IMR-90 (cell line): ENCODE measurements around the gene NFIA. TPM values are rescaled to one million over a fixed set of nuclear protein-coding genes. Genes with fewer than 3 reads are reported as not detected.

Experiments
- ATAC-seq: fragments of 200-7000 bp; cut with Tn5 transposase; 2 replicates; pipeline ENCODE4 v1.9.1; 2020; ENCODE audit warnings: low read depth, mild to moderate bottlenecking, moderate library complexity
- BruUV-seq: library from RNA; stranded (reverse); fragments of 400-500 nt; replicated peaks from 2 replicates; lab custom pipeline; 2021; lab: Mats Ljungman, UMichigan
- CTCF ChIA-PET: fragments of 300-600 bp; formaldehyde crosslinking; extraction: SDS; loops from one replicate; lab custom pipeline; 2021; ENCODE audit warnings: antibody characterized with exemption; lab: Yijun Ruan, JAX
- POLR2A ChIA-PET: fragments of 300-600 bp; sonication (Branson Sonifier 250); formaldehyde crosslinking; loops from one replicate; lab custom pipeline; 2022; ENCODE audit warnings: antibody characterized with exemption; ENCODE audit not compliant: unreplicated experiment; lab: Charles Lee
- DNase-seq: peaks from one replicate; pipeline ENCODE4 v3.0.0; 2013
- H2AFZ ChIP-seq: replicated peaks from 2 replicates; pipeline ENCODE3; 2013; ENCODE audit warnings: low read length, mild to moderate bottlenecking; ENCODE audit not compliant: poor library complexity
- H2AK5ac ChIP-seq: 2 replicates; pipeline ENCODE4 v1.6.1; 2013; ENCODE audit warnings: low read depth, low read length, inconsistent platforms
- H2AK9ac ChIP-seq: replicated peaks from 2 replicates; pipeline ENCODE3; 2013; ENCODE audit warnings: mild to moderate bottlenecking, low read depth, low read length, moderate library complexity; ENCODE audit not compliant: poor library complexity
- H2BK120ac ChIP-seq: 2 replicates; pipeline ENCODE4 v1.6.1; 2013; ENCODE audit warnings: low read depth, low read length, inconsistent platforms
- H2BK15ac ChIP-seq: 3 replicates; pipeline ENCODE4 v1.6.1; 2013; ENCODE audit warnings: low read depth, low read length, inconsistent platforms
- H2BK20ac ChIP-seq: 2 replicates; pipeline ENCODE4 v1.6.1; 2013; ENCODE audit warnings: low read depth, mild to moderate bottlenecking, inconsistent platforms, low read length, moderate library complexity
- H2BK5ac ChIP-seq: 2 replicates; pipeline ENCODE4 v1.6.1; 2013; ENCODE audit warnings: mild to moderate bottlenecking, low read depth, low read length, inconsistent platforms; ENCODE audit not compliant: poor library complexity, severe bottlenecking
- H3K14ac ChIP-seq: replicated peaks from 2 replicates; pipeline ENCODE4 v1.6.1; 2013; ENCODE audit warnings: low read depth, low read length, inconsistent platforms
- H3K18ac ChIP-seq: 2 replicates; pipeline ENCODE4 v1.6.1; 2013; ENCODE audit warnings: low read depth, low read length, control low read depth
- H3K23ac ChIP-seq: 2 replicates; pipeline ENCODE4 v1.6.1; 2013; ENCODE audit warnings: low read depth, low read length, inconsistent platforms
- H3K27ac ChIP-seq: 2 replicates; pipeline ENCODE4 v1.5.1; 2013; ENCODE audit warnings: mild to moderate bottlenecking, control low read depth, low read length; ENCODE audit not compliant: insufficient read depth
- H3K27me3 ChIP-seq: 2 replicates; pipeline ENCODE4 v1.6.1; 2013; ENCODE audit warnings: low read length; ENCODE audit not compliant: control insufficient read depth, insufficient read depth
- H3K36me3 ChIP-seq: 2 replicates; pipeline ENCODE4 v1.6.1; 2013; ENCODE audit warnings: low read length, mixed read lengths; ENCODE audit not compliant: control insufficient read depth, insufficient read depth
- H3K4ac ChIP-seq: 2 replicates; pipeline ENCODE4 v1.6.1; 2013; ENCODE audit warnings: low read depth, low read length, inconsistent platforms
- H3K4me1 ChIP-seq: 2 replicates; pipeline ENCODE4 v1.6.1; 2013; ENCODE audit warnings: low read length, mixed read lengths; ENCODE audit not compliant: control insufficient read depth, insufficient read depth
- H3K4me2 ChIP-seq: 2 replicates; pipeline ENCODE4 v1.6.1; 2013; ENCODE audit warnings: low read depth, mild to moderate bottlenecking, control low read depth, low read length, moderate library complexity
- H3K4me3 ChIP-seq: 2 replicates; pipeline ENCODE4 v1.5.1; 2013; ENCODE audit warnings: low read depth, mild to moderate bottlenecking, control low read depth, low read length, moderate library complexity; ENCODE audit not compliant: insufficient read depth
- H3K56ac ChIP-seq: 2 replicates; pipeline ENCODE4 v1.6.1; 2013; ENCODE audit warnings: low read length, inconsistent platforms; ENCODE audit not compliant: insufficient read depth; ENCODE audit errors: extremely low read depth
- H3K79me1 ChIP-seq, 2 experiments: 2 replicates each; pipeline ENCODE4 v1.6.1; 2013; ENCODE audit warnings: low read length in 2 of 2, inconsistent platforms in 1 of 2, low read depth in 1 of 2
- H3K9ac ChIP-seq: 2 replicates; pipeline ENCODE4 v1.6.1; 2013; ENCODE audit warnings: low read depth, low read length, control low read depth
- H3K9me1 ChIP-seq: 2 replicates; pipeline ENCODE4 v1.6.1; 2013; ENCODE audit warnings: low read length, inconsistent platforms; ENCODE audit not compliant: insufficient read depth
- H3K9me3 ChIP-seq: 2 replicates; pipeline ENCODE4 v1.6.1; 2013; ENCODE audit warnings: low read length; ENCODE audit not compliant: control insufficient read depth, insufficient read depth
- H4K20me1 ChIP-seq: 2 replicates; pipeline ENCODE4 v1.6.1; 2013; ENCODE audit warnings: low read length, inconsistent platforms; ENCODE audit not compliant: insufficient read depth
- H4K5ac ChIP-seq: 2 replicates; pipeline ENCODE4 v1.6.1; 2013; ENCODE audit warnings: mild to moderate bottlenecking, low read depth, low read length, control low read depth
- H4K8ac ChIP-seq, 2 experiments: 2 replicates each; pipeline ENCODE4 v1.6.1; 2013; ENCODE audit warnings: low read depth in 2 of 2, low read length in 2 of 2, control low read depth in 1 of 2, inconsistent platforms in 1 of 2
- H4K91ac ChIP-seq: 2 replicates; pipeline ENCODE4 v1.6.1; 2013; ENCODE audit warnings: low read depth, low read length, inconsistent platforms; ENCODE audit not compliant: insufficient read depth
- BHLHE40 ChIP-seq: fragments of 150-350 bp; IDR thresholded peaks from 2 replicates; pipeline ENCODE4 v1.6.1; 2016; ENCODE audit warnings: mild to moderate bottlenecking, low read depth, low read length
- CEBPB ChIP-seq: IDR thresholded peaks from 2 replicates; pipeline ENCODE4 v1.6.1; 2012; ENCODE audit warnings: low read depth, low read length, improper control_type of control experiment
- CHD1 ChIP-seq: IDR thresholded peaks from 2 replicates; pipeline ENCODE4 v1.6.1; 2012; ENCODE audit warnings: low read depth, low read length, improper control_type of control experiment
- CTCF ChIP-seq: conservative IDR thresholded peaks from 2 replicates; pipeline ENCODE4 v1.5.1; 2012; ENCODE audit warnings: mild to moderate bottlenecking, low read depth, low read length, improper control_type of control experiment
- MAFK ChIP-seq: IDR thresholded peaks from 2 replicates; pipeline ENCODE4 v1.6.1; 2012; ENCODE audit warnings: low read depth, low read length, improper control_type of control experiment
- MXI1 ChIP-seq: IDR thresholded peaks from 2 replicates; pipeline ENCODE4 v1.6.1; 2012; ENCODE audit warnings: low read depth, mild to moderate bottlenecking, low read length, moderate library complexity, borderline replicate concordance
- NFE2L2 ChIP-seq: fragments of 150-350 bp; IDR thresholded peaks from 2 replicates; pipeline ENCODE4 v1.6.1; 2016; ENCODE audit warnings: low read depth, mild to moderate bottlenecking, low read length
- POLR2A ChIP-seq: IDR thresholded peaks from 2 replicates; pipeline ENCODE4 v1.6.1; 2012; ENCODE audit warnings: mild to moderate bottlenecking, low read depth, low read length
- RAD21 ChIP-seq: IDR thresholded peaks from 2 replicates; pipeline ENCODE4 v1.6.1; 2012; ENCODE audit warnings: low read length, improper control_type of control experiment
- RCOR1 ChIP-seq: IDR thresholded peaks from 2 replicates; pipeline ENCODE4 v1.6.1; 2012; ENCODE audit warnings: mild to moderate bottlenecking, low read length, improper control_type of control experiment; ENCODE audit not compliant: insufficient replicate concordance
- RFX5 ChIP-seq: IDR thresholded peaks from 2 replicates; pipeline ENCODE4 v1.8.0; 2012; ENCODE audit warnings: low read depth, mild to moderate bottlenecking, low read length, moderate library complexity
- SMC3 ChIP-seq: fragments of 150-350 bp; IDR thresholded peaks from 2 replicates; pipeline ENCODE4 v1.6.1; 2016; ENCODE audit warnings: low read depth, mild to moderate bottlenecking, antibody characterized with exemption, low read length, moderate library complexity
- USF2 ChIP-seq: fragments of 150-350 bp; IDR thresholded peaks from 2 replicates; pipeline ENCODE4 v1.6.1; 2017; ENCODE audit warnings: mild to moderate bottlenecking, antibody characterized with exemption, low read length, low read depth
- WGBS, 2 experiments: methylation state at CpG; one replicate each; pipeline versions ENCODE4 v1.1.5 to v1.1.7; 2013; ENCODE audit warnings: missing lambda C conversion rate in 2 of 2; ENCODE audit not compliant: insufficient read length in 1 of 2; ENCODE audit errors: extremely low coverage in 2 of 2; 5-methylcytosine and 5-hydroxymethylcytosine counted together
- dilution Hi-C: fragments of 300-500 bp; cut with HindIII; formaldehyde crosslinking; loops from one replicate; pipeline ENCODE4 v1.14.3; 2018; ENCODE audit warnings: low sequenced_read_pairs; ENCODE audit not compliant: unreplicated experiment
- in situ Hi-C: fragments of 300-500 bp; cut with MboI; formaldehyde crosslinking; loops from 3 replicates; pipeline ENCODE4 v1.14.3; 2019; ENCODE audit warnings: low sequenced_read_pairs, inconsistent platforms, mixed read lengths
- intact Hi-C: fragments of 100-400 bp; cut with micrococcal nuclease; formaldehyde crosslinking; loops from 2 replicates; pipeline ENCODE4 v1.10.0; 2022
- polyA plus RNA-seq, 3 experiments: library from polyadenylated mRNA; depleted of rRNA; stranded (reverse); fragments of >200 nt; gene quantifications; 2 replicates each; pipeline ENCODE4 v1.2.3, GENCODE V29; 2012; ENCODE audit warnings: low replicate concordance in 1 of 3
- total RNA-seq: library from RNA; depleted of rRNA; stranded (reverse); fragments of >200 nt; gene quantifications from 2 replicates; pipeline ENCODE4 v1.2.3, GENCODE V29; 2012
- TF ChIP-seq, protein P1 (sequence below): fragments of 150-350 bp; IDR thresholded peaks from 2 replicates; pipeline ENCODE4 v1.6.1; 2016; ENCODE audit warnings: low read depth, mild to moderate bottlenecking, low read length, moderate library complexity, borderline replicate concordance

Gene NFIA
- total and polyA plus RNA-seq, 2 of the 4 experiments (the other 2 are of a cell fraction): 1.6 to 2.2 TPM

- no peak overlapping the region for H3K4me2 ChIP-seq
- H3K27me3 ChIP-seq: no peaks in the 10 kb centered on the region; the same call in 1 of the 2 replicates
- H4K91ac ChIP-seq: no peak overlapping the region
- H2BK5ac ChIP-seq: no peak overlapping the region
- CTCF ChIA-PET: no interaction called here
- WGBS, 2 experiments: no CpG with 5 or more reads among the region's 1 CpG
- in situ Hi-C loops: no loop called here
- intact Hi-C loops: no loop called here
- DNase-seq: no peak
- H3K9ac ChIP-seq: no peak overlapping the region
- POLR2A ChIA-PET: no interaction called here
- no peak overlapping the region for H4K8ac ChIP-seq
- H3K9me1 ChIP-seq: no peaks in the 10 kb centered on the region
- no peak overlapping the region for H3K56ac ChIP-seq
- no peak overlapping the region for H2AK5ac ChIP-seq
- H3K23ac ChIP-seq: no peak overlapping the region
- H2BK15ac ChIP-seq: no peak overlapping the region
- no peak overlapping the region for H3K4ac ChIP-seq
- no peak overlapping the region for H2BK120ac ChIP-seq
- H3K36me3 ChIP-seq: no peaks in the 10 kb centered on the region
- no peak for TF ChIP-seq CHD1
- TF ChIP-seq POLR2A: no peak
- no peak for TF ChIP-seq USF2
- TF ChIP-seq MXI1: no peak
- TF ChIP-seq CTCF: no peak
- TF ChIP-seq, protein P1, sequence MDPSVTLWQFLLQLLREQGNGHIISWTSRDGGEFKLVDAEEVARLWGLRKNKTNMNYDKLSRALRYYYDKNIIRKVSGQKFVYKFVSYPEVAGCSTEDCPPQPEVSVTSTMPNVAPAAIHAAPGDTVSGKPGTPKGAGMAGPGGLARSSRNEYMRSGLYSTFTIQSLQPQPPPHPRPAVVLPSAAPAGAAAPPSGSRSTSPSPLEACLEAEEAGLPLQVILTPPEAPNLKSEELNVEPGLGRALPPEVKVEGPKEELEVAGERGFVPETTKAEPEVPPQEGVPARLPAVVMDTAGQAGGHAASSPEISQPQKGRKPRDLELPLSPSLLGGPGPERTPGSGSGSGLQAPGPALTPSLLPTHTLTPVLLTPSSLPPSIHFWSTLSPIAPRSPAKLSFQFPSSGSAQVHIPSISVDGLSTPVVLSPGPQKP: no peak
- TF ChIP-seq SMC3: no peak
- TF ChIP-seq RFX5: no peak
- no peak for TF ChIP-seq BHLHE40
- no peak for TF ChIP-seq RCOR1
- TF ChIP-seq MAFK: no peak
- no peak for TF ChIP-seq CEBPB
- TF ChIP-seq RAD21: no peak
- TF ChIP-seq NFE2L2: no peak
- peaks cover 6% of the 10 kb centered on the region for H3K4me1 ChIP-seq
- no peak overlapping the region for H3K27ac ChIP-seq
- H3K18ac ChIP-seq: no peak overlapping the region
- H4K5ac ChIP-seq: no peak overlapping the region
- H3K4me3 ChIP-seq: no peak overlapping the region
- H4K20me1 ChIP-seq: no peaks in the 10 kb centered on the region
- H3K14ac ChIP-seq: no peak overlapping the region
- H3K9me3 ChIP-seq: no peaks in the 10 kb centered on the region
- H2BK20ac ChIP-seq: no peak overlapping the region
- no peak overlapping the region for H2AK9ac ChIP-seq
- no peaks in the 10 kb centered on the region for H3K79me1 ChIP-seq
- no TSS peak for BruUV-seq
- ATAC-seq: no peak
- no peak overlapping the region for H2AFZ ChIP-seq
- dilution Hi-C loops: no loop called here
Measured at GRCh38 chr1:61186753-61187152, 104.4 kb downstream of the NFIA start.
